CD1c-positive myeloid dendritic cell (primary cell): ENCODE measurements around the gene KLF16.

Experiments
- DNase-seq: peaks from one replicate; pipeline ENCODE4 v3.0.0-alpha.2; 2016; ENCODE audit errors: extremely low spot score

KLF16 gene

DNA sequence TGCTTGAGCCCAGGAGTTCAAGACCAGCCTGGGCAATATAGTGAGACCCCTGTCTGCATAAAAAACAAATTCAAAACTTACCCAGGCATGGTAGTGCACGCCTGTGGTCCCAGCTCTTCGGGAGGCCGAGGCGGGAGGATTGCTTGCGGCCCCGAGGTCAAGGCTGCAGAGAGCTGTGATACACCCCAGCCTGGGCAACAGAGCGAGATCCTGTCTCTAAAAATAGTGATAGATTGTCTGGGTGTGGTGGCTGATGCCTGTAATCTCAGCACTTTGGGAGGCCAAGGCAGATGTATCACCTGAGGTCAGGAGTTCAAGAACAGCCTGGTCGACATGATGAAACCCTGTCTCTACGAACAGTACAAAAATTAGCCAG lies 4.0 kb upstream of the KLF16 start:
- DNase-seq = no peak

DNA sequence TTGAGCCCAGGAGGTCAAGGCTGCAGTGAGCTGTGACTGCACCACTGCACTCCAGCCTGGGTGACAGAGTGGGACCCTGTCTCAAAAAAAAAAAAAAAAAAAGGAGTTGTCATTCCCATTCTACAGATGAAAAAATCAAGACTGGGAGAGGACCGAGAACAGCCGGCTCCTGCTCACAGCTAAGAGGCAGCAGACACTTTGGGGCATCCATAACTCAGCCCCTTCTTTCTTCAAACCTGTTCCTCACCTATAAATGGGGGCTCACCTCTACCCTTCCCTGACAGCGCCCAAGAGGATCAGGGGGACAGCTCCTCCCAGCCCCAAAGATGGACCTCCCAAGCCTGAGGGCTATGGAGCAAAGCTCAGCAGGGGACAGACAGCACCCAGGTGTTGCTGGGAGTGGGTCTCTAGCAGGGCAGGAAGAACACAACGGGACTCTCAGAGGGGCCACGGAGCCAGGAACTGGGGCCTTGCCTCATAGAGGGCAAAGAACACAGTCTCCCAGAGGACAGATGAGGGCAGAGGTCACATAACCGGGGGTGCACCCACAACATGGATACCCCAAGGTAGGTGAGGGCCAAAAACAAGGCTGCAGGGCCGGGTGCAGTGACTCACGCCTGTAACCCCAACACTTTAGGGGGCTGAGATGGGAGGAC lies 3.4 kb upstream of the KLF16 start:
- DNase-seq = no peak

DNA sequence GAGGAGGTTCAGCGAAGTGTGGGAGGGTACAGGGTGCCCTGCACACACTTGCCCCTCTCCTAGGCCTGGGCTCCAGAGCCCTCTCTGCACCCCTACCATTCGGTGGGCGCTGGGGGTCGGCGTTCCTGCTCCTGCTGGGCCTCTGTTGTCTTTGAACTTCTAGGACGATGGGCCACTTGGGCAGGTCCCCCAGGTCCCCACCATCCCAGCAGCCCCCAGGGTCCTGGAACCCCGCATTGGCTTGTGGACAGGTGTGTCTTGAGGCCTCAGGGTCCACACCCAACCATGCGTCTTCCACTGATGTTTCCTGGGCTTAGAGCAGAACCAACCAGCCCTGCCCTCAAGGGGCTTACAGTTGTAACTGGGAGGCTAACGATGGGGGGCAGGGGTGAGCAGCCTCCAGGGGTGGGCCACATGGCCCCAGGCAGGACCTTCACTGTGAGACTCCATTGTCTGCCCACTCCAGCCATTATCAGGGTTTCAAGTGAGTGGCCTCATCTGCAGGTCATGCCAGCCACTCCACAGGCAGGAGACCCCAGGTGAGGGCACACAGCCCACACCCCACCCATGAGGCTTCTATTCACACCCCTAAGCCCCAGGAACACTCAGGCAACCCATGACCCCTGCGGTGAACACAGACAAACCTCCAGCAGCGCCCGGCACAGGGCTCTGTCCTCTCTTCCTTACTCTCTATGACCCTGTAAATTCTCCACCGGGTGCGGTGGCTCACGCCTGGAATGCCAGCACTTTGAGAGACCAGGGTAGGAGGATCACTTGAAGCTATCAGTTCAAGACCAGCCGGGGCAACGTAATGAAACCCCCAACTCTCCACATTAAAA lies 2.0 kb upstream of the KLF16 start:
- no peak for DNase-seq

DNA sequence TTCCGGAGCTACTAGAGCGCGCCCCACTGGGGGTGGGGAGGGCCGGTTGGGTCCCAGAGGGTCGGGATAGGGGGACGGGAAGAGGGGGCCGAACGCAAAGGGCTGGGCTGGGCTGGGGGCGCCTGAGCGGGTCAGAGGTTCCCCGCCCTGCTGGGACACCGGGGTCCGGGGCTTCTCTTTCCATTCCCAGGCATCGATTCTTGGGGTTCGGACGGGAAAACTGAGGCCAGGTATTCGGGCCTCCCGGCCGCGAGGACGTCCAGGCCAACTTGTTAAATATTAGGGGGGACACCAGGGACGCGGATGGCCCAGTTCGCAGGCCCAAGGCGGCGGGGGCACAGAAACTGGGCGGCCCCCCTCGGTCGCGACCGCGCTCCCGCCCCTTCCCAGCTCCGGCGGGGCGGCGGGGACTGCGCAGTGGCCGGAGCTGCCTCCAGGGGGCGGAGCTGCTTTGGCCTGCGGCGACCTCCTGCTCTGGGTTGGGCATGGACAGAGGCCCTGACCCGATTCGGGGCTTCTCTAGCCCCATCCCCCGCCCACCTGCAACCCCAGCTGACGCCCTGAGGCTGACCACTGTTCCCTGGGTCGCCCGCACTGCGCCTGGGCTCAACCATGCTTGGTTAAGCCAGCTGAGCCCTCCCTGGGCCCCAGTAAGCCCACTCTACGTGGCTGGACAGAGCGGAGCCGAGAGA lies 1.2 kb upstream of the KLF16 start:
- peak; percentile 78 for DNase-seq

DNA sequence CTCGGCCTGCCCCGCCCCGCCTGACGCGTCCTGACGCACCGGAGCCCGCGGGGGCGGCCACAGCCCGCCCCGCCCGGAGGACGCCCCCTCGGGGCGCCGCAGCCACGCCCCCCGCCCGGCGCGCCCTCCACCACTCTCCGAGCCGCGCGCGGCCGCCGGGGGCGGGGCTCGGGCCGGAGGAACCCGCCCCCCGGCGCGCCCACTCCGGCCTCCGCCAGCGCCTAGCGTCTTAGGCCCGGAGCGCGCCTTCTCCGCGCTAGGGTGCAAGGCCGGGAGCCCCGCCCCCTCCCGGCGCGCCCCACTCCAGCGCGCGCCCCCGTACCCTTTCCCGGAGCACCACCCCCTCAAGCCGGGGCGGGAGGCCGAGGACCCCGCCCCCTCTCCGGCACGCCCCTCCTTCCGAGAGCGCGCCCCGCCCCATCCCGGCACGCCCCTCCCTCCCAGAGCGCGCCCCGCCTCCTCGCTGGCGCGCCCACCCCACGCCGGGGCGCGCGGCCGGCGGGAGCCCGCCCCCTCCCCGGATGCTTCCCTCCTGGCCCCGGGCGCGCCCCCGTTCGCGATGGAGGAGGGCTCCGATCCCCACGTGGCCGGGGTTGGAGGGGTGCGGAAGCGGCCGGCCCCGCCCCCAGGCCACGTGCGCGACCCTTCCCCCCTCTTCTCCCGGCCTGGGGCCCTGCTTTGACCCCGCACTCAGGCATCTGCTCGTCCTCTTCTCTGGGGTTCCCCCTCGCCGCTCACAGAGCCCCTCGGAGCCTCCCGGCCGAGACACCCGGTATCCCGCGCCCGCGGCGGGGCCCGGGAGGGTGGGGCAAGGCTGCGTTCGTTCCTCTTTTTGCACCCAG lies 480 bp upstream of the KLF16 start:
- peak; percentile 97 for DNase-seq

DNA sequence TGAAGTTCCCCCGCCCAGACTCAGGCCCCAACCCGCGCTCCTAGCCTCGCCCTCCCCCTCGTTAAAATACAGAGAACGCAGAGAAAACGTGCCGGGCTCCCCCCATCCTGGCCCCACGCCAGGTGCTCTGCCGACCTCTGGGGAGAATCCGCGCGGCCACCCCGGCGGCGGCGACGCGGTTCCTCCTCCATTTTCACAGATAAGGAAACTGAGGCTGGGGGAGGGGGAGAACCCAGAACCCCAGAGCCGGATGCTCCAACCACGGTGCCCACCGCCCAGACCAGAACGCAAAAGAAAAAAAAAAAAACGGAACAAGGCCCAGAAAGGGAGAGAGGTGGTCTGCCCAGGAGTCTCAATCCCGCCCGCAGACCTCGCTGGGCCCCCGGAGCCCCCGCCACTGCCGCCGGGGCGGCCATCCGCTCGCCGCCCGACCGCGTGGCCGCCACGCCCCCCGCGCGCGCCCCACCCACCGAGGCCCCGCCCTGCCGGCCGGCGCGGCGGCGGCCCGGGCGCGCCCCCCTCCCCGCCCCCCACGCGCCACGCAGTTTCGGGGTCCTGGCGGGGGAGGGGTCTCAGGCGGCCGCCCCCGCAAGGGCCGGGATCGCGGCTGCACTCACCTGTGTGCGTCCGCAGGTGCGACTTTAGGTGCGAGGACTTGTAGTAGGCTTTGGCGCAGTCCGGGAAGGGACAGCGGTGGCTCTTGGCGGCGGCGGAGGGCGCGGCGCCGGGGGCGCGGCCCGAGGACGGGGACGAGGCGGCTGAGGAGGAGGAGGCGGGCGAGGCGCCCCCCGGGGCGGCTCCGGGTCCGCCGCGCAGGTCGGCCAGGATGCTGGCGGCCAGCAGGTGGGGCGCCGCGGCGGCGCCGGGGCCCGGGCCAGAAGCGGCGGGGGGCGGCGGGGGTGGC lies 703 bp downstream of the KLF16 start:
- DNase-seq = peak; percentile 59

DNA sequence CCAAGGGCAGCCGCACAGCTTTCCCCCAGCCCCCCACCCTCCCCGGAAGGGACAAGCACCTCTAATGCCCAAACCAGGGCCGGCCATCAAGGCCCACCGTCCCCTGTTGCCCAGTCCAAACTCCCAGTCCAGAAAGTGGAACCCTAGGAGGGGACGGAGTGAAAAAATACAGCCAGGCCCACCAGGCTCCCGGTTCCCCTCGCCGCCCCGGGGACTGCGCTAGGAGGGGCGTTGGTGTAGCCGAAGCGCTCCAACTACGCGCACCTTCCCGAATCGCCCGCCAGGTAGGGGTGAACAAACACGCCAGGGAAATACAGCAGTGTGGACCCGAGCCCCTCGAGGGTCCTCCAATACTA lies 1.3 kb downstream of the KLF16 start:
- DNase-seq = no peak

DNA sequence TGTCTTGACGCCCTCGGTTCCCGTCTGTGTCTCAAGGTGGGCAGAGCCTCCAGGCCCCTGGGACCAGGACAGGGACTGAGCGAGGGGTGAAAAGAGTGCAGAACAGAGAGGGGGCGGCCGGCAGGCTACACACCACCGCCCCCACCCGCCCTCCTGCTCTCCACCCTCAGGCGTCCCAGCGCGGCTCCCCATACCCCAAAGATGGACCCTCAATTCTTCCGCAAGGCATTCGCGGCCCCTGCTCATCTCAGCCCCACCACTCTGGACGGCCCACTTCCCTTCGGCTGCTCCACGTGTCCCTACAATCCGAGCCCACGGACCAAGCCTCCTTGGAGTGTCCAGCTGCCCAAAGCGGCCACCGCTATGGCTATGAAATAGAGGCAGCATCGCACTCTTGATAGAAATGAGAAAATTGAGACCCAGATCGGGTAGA lies 1.8 kb downstream of the KLF16 start:
- DNase-seq = peak; percentile 39

DNA sequence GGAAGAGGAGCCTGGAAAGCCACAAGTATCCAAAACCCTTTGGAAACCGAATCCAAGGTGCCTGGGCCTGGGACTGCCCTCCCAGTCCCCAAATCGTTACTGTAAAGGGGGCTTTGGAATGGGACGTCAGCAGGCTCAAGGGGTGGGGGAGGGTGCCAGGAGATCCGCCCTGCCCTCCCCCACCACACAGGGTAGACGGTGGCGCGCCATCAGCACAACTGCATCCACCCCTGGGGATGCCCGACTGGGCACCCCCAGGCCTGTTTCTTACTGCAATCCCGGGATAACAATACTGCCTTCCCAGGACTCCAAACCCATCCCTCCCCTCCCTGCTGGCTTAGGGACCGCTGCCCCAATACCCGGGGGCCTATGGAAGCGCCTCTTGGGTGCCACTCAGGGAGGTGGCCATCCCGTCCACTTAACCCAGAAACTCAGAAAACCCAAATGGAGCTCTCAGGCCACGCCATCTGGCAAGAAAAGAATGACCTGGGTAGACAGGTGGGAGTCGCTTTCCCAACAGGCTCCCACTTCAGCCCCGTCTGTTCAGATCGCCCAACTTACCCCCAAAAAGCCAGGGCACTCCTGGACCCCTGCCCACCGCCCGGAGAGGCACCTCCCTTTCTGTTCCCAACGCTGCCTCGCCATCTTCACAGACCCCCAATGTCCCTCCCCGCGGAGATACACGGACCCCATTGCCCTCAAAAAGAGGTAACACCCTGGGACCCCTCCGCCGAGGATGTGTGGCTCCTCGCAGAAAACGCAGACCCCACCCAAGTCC lies 2.4 kb downstream of the KLF16 start:
- no peak for DNase-seq

DNA sequence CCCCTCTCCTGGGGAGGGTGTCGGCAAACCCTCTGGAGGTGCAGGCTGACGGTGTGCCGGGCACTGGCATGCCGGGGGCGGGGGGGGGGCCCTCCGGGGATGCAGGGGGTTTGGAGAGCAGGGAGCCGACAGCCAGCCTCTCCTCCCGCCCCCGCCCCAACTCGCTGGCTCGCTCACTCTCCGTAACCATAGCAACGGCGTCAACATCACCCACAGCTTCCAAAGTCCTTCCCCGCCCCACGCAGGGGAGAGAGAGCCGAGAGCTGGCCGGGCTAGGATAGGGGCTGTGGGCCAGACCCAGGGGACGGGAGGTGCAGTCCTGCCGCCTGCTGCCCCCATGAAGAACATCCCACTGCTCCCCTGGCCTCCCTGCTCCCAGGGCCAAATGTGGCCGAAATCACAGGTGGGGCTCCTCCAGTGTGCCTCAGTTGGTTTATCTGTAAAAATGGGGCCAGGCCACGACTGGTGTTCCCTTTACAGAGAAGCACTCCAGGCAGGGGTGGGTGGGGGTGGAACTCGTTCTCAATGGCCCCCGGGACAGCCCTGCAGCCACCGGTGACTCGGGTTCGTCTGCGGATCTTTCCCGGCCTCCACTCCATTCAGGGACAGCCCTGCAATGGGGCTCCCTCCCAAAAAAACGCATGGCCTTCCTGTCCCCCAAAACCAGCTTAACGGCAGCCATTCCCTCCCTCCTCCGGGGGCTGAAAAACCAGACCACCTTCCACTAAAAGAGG lies 3.2 kb downstream of the KLF16 start:
- peak; percentile 84 for DNase-seq

DNA sequence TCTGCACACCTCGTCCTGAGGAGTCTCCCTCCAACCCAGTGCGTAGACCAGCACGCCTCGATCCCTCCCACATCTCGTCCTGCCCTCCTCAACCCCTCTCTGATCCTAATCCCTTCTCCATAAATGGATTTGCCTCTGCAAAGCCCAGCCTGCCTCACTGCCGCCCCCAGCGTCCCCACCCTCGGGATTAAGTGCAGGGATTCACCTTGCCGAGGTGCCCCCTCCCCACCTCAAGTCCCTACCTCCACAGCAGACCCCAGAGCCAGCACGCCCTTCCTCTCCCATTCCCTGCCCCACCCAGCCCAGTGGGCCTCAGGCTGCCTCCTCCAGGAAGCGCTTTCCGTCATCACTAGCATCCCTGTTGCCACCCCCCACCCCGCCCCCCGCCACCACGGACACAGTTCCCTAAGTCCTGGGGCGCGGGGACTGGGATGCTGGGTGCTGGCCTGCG lies 4.0 kb downstream of the KLF16 start:
- no peak for DNase-seq

DNA sequence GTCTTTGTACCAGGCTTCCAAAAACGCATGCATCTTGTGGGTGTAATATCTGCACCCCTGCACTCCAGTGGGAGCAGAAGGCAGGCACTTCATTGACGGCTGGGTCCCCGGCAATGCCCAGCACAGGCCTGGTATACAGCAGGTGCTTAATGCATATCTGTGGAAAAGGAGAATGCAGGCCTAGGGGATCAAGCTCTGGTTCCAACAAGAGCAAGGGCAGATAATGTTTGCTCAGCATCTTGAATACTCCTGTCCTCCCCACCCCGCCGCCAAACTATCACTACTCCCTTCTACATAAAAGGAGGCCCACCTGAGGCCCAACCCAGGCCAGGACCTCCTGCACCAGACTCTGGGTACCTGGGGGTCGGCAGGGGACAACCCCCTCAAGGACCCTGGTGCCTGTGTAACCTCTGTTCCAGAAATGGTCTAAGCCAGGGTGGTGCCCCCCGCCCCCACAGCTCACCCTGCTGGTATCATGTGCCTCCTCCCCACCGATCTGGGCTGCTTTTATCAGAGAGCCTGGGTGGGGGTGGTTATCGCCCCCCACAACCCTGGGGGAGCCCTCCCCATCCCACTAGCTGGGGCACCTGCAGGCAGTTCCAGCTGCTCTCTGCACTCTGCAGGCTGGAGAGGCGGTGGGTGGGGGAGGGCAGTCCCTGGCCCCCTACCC lies 4.8 kb downstream of the KLF16 start:
- DNase-seq = no peak

DNA sequence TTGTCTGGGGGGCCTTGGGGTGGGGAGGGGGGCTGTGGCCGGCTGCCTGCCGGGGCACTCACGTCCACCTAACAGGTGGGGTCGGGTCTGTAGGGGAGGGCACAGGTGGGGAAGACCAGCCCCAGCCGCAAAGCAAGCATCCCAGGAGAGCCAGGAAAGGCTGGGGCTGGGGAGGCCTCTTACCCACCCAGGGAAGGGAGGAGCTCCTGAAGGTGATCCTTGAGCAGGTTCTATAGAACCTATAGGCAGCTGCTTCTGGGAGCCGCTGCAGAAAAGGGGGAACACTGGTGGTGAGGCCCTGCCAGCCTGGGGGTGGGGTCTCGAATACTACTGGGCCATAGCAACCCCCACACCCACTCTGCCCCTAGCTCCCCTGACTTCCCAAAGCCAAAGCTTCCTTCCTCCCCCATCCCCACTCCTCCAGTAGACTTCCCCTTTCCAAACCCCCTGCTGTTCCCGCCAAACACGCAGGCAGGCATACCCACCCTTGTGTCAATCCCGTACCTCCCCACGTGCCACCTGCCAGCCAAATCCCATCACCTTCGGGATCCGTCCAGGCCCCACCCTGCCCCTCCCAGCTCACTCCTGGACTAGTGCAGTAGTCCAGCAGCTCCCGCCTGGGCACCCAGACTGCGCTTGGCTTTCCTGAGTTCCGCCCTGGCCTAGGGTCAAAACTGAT lies 5.6 kb downstream of the KLF16 start:
- DNase-seq = peak; percentile 75

DNA sequence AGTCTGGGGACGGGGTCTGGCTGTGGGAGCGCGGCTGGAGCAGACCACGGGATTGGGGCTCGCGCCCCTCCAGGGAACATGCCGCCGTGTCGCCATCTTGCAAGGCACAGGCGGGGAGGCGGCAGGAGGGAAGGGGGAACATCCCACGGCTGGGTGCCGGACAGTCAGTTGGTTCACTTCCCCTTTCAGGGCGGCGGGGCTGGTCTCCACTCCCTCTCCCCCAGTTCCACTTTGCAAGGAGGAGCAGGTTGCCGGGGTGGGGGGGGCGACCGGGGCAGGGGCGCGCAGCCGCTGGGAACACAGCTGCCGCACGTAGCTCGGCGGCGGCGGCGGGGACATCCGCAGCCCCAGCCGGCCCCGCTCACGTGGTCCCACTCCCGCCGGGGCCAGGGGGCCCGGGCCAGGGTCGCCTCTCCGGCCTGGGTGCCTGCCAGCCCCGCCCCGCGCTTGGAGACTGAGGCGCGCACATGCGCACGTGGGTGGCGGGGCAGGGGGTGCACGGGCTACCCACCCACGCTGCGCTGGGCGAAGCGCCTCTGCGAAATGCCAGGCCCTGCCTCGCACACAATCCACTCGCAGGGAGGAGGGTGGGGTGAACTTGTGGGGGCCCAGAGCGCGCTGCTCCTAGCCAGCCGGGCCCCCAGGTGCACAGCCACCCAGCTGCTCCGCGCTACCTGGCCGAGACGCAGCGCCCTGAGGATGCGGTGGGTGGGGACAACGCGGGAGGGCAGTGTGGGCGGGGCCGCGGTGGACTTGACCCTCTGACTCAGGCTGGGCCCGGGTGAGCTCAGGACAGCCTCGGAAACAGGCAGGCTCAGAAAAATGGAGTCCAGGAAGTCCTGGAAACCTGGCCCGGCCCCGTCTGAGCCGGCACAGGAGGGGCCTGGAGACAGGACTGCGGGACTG lies 6.4 kb downstream of the KLF16 start:
- DNase-seq = peak; percentile 93

DNA sequence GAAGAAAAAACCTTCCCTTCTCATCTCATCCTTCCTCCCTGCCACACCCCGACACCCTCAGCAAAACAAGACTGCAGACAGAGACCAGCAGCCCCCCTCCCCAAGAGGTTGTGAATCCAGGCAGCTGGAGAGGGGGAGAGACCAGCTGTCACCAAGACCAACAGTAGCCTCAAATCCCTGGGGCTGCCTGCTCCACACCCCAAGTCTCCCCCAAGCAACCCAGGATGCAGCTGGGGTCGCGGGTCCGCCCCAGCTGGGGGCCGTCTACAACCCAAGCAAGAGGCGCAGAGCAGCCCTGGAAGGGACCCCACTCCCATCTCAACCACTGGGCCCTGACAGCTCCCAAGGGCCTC lies 7.1 kb downstream of the KLF16 start:
- DNase-seq = no peak

DNA sequence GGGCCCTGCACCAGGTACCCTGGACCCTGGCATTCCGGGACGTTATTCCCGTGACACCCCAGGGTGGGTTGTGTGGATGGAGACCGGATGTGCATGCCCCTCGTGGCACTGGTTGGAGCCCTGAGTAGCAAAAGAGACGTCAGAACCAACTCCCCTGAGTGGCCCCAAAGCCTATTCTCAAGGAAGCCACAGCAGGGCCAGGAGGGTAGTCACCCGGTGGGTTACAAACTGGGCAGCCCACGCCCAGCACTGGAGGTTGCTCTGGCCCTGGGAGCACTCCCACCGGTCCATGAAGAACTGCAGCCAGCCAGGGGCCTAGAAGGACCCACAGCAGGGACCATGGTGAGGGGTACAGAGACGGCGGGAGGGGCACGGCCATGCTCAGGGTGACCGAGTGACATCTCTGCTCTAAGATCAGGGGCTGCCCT lies 7.5 kb downstream of the KLF16 start:
- DNase-seq = peak; percentile 34
